Left ventricle myocardium inferior (tissue), 1 donor: ENCODE results near the gene PNLIPRP2. TPM values are rescaled to one million over a fixed set of nuclear protein-coding genes. Genes with fewer than 3 reads are reported as not detected.

Experiments
- DNase-seq: peaks from one replicate; pipeline ENCODE4 v3.0.0-alpha.2; 2020
- H3K27ac ChIP-seq: fragments of 200-600 bp; replicated peaks from 2 replicates; pipeline ENCODE4 v1.8.0; 2021
- H3K27me3 ChIP-seq: fragments of 200-600 bp; 2 replicates; pipeline ENCODE4 v1.8.0; 2021; ENCODE audit warnings: low read depth
- H3K36me3 ChIP-seq: fragments of 200-600 bp; 2 replicates; pipeline ENCODE4 v1.8.0; 2021
- H3K4me1 ChIP-seq: fragments of 200-600 bp; 2 replicates; pipeline ENCODE4 v1.8.0; 2021
- H3K4me3 ChIP-seq: fragments of 200-600 bp; 2 replicates; pipeline ENCODE4 v1.8.0; 2021; ENCODE audit warnings: mild to moderate bottlenecking, moderate library complexity
- H3K9me3 ChIP-seq: fragments of 200-600 bp; replicated peaks from 2 replicates; pipeline ENCODE4 v1.8.0; 2021
- intact Hi-C: fragments of 100-400 bp; cut with micrococcal nuclease; formaldehyde crosslinking; loops from one replicate; pipeline ENCODE4 v1.11.0; 2022
- total RNA-seq: library from RNA; stranded (reverse); fragmentation: NEBNext Ultra II Directional; extraction: Animal tissue kit (Norgen Biotek cat#: 25700); gene quantifications from one replicate; pipeline ENCODE4 v1.2.1, GENCODE V29; 2021
- TF ChIP-seq, protein P1 (sequence below): fragments of 200-600 bp; IDR thresholded peaks from 2 replicates; pipeline ENCODE4 v1.8.0; 2021; ENCODE audit warnings: antibody characterized with exemption, mild to moderate bottlenecking, borderline replicate concordance
- donor health status: DM: no; HTN: yes; CAD: no; lungs with severe emphysema.

The PNLIPRP2 gene
- total RNA-seq, 1 donor from 2014 or later = not detected

DNA sequence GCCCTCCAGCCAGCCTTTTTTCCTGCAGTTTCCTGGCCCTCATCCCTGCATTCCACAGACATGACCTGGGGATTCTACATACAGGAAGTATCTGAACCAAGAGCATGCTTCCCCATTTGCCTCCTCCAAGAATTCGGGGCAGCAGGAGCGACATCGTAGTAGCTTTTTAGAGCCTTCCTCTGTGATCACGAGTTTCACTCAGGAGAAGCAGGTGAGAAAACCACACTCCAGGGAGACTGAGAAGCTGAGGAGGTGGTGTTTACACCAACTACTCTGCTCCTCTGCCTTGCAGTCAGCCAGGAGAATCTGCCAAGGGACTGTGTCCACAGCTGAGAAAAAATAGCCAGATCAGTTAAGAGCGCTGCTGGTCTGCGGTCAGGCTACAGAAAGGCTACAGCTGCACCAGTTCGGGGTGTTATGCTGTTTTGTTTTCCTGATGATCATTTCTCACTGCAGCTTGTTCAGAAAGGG lies 67.5 kb downstream of the PNLIPRP2 start:
- no peak for DNase-seq
- H3K9me3 ChIP-seq = no peaks in the 10 kb centered on the region
- intact Hi-C loops = loop anchor here (10.0 kb wide), 1 partner anchor 487 kb away; no protein-coding TSS in a partner anchor
- H3K27ac ChIP-seq = peak overlapping the region; percentile 68
- peaks cover 5% of the 10 kb centered on the region for H3K36me3 ChIP-seq
- no peaks in the 10 kb centered on the region for H3K27me3 ChIP-seq
- peaks cover 56% of the 10 kb centered on the region for H3K4me1 ChIP-seq
- peak overlapping the region; percentile 25 for H3K4me3 ChIP-seq
- TF ChIP-seq, protein P1, sequence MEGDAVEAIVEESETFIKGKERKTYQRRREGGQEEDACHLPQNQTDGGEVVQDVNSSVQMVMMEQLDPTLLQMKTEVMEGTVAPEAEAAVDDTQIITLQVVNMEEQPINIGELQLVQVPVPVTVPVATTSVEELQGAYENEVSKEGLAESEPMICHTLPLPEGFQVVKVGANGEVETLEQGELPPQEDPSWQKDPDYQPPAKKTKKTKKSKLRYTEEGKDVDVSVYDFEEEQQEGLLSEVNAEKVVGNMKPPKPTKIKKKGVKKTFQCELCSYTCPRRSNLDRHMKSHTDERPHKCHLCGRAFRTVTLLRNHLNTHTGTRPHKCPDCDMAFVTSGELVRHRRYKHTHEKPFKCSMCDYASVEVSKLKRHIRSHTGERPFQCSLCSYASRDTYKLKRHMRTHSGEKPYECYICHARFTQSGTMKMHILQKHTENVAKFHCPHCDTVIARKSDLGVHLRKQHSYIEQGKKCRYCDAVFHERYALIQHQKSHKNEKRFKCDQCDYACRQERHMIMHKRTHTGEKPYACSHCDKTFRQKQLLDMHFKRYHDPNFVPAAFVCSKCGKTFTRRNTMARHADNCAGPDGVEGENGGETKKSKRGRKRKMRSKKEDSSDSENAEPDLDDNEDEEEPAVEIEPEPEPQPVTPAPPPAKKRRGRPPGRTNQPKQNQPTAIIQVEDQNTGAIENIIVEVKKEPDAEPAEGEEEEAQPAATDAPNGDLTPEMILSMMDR = no peak

DNA sequence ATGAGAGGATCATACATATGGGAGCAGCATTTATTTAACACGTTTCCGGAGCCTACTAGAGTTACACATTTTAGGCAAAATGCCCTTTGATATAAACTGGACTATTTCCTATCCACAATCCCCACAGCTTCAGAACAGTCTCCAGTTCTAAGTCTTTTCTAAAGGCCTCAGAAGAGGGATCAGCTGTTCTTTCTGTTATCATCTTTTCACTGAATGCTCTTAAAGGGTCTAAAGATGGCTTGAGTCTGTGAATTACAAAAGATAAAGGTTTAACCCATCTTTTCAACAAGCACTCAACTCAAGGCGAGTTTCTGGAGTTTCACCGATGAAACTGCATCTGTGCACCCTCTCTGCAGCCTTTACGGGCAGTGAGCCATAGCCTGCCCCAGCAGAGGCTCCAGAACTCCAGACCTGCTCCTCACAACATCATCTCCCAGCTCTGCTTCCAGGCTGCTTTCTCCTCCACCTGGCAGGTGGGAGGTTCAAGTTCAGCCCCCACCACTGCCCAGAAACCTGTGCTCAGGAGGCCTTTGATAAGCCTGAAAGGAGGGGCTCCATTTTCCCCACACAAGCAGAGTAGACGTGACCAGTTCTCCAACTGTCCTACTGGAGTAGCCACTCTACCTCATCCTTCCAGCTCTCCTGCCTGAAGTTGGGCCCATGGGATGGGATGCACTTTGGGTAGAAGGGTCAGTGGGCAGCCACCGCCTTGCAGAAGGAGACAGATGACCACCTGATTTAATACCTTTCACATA lies 68.2 kb downstream of the PNLIPRP2 start:
- peak overlapping the region; percentile 68 for H3K27ac ChIP-seq
- intact Hi-C loops = loop anchor here (10.0 kb wide), 1 partner anchor 486 kb away; no protein-coding TSS in a partner anchor

DNA sequence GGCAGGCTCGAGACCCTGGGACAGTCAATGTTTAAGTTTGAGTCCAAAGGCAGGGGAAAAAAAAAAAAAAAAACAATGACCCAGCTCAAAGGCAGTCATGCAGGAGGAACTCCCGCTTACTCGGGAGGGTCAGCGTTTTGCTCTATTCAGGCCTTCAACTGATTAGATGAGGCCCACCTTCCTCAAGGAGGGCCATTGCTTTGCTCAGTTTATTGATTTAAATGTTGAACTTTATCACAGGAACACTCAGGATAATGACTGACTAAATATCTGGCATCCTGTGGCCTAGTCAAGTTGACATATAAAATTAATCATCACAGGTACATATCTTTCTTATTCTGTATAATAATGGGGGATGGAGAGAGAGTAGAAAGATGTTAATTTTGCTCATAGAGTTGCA lies 69.0 kb downstream of the PNLIPRP2 start:
- H3K4me3 ChIP-seq = no peak overlapping the region
- H3K36me3 ChIP-seq = no peaks in the 10 kb centered on the region
- H3K27ac ChIP-seq = peak overlapping the region; percentile 68
- no peaks in the 10 kb centered on the region for H3K9me3 ChIP-seq
- TF ChIP-seq, protein P1 = no peak
- DNase-seq = no peak
- intact Hi-C loops = loop anchor here (10.0 kb wide), 1 partner anchor 485 kb away; no protein-coding TSS in a partner anchor
- H3K4me1 ChIP-seq = peaks cover 63% of the 10 kb centered on the region
- no peaks in the 10 kb centered on the region for H3K27me3 ChIP-seq

More for the DNA sequence above, 68.2 kb downstream of the PNLIPRP2 start:
- H3K4me1 ChIP-seq = peaks cover 56% of the 10 kb centered on the region
- H3K9me3 ChIP-seq = no peaks in the 10 kb centered on the region
- TF ChIP-seq, protein P1 = no peak
- no peak for DNase-seq
- peak overlapping the region; percentile 25 for H3K4me3 ChIP-seq
- H3K27me3 ChIP-seq = no peaks in the 10 kb centered on the region
- no peaks in the 10 kb centered on the region for H3K36me3 ChIP-seq

DNA sequence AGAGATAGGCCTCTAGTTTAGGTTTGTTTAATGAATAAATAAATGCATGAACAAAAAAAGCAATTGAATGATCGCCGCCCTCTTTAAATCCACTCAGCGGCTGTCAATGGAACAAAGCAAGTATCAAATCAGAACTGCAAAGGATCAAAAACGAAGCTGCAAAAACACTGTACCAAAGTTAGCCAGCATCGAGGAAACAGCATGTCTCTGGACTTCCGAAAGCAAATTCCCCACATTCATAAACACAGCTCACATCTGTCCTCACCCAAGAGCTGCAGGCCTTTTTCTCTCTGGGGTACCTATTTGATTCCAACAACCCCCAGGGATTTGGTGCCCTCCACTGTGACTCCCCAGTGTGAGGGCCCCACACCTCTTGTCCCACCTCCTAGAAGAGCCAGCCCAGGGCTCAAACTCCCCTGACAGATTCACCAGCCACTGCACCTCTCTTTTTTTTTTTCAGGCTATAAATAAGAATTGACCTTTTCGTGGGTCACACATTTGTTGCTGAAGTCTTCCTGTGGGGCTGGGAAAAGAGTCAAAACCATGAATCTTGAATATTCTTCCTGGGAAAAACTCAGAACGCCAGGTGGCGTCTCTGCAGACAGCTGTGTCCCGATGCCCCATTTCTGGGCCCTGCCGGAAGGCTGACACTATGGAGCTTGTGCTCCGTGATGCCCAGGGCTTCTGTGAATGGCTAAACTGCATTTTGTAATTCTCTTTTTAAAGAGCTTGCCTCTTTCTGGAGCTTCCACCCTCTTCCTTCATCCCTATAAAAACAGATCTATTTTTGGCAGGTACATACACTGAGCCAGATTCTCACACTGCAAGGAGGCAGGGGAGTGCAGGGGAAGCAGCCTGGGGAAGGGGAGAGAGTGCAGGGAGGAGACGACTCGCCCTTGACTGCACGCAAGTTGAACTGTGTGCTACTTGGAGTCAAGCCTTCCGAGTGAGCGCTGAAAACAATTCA lies 69.9 kb downstream of the PNLIPRP2 start:
- intact Hi-C loops = no loop called here
- H3K9me3 ChIP-seq = no peaks in the 10 kb centered on the region
- no peak for DNase-seq
- peak overlapping the region; percentile 68 for H3K27ac ChIP-seq
- no peaks in the 10 kb centered on the region for H3K36me3 ChIP-seq
- H3K4me3 ChIP-seq = peak overlapping the region; percentile 3
- TF ChIP-seq, protein P1 = peak; percentile 58
- no peaks in the 10 kb centered on the region for H3K27me3 ChIP-seq
- H3K4me1 ChIP-seq = peaks cover 64% of the 10 kb centered on the region

DNA sequence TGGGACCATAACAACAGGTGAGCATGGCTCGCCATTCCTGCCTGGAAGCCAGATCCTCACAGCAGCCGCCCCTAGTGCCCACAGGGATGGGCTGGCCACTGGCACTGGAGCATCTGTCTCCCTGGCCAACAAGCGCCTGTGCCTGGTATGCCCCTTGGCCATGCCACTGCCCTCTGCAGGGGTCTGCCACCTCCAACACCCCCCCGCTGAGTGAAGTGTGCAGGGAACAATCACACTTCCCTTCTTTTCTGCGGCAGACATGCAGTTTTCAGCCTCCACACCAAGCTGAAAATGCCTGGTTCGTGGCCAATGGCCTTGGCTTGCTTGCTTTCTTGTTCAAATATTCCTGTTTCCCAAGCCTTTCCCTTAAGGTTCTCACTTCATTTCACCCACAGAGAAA lies 70.9 kb downstream of the PNLIPRP2 start:
- Histone ChIP-seq H3K4me1 (peaks cover 64% of the 10 kb centered on the region), H3K27ac (peak overlapping the region; percentile 68), H3K4me3 (no peak overlapping the region), H3K36me3 (no peaks in the 10 kb centered on the region), H3K9me3 (no peaks in the 10 kb centered on the region), H3K27me3 (no peaks in the 10 kb centered on the region)
- DNase-seq = peak; percentile 45
- intact Hi-C loops = no loop called here
- TF ChIP-seq, protein P1 = no peak
